Ovary (tissue), 9 donors: ENCODE data around the gene SYT2. TPM values are rescaled to one million over a fixed set of nuclear protein-coding genes. Genes with fewer than 3 reads are reported as not detected.
"Not testable (repeated sequence)": the region's sequence is repeated elsewhere in the genome, so short reads cannot be mapped to it uniquely, and the experiment has no call there.

ENCODE experiments used
- DNase-seq, 5 donors: peaks; one replicate each; pipeline ENCODE4 v3.0.0-alpha.2; 2019 to 2020
- H3K27ac ChIP-seq, 2 donors: fragments of 200-600 bp; one replicate each; pipeline versions ENCODE4 v1.5.1 to v1.8.0; 2019 to 2022
- H3K27me3 ChIP-seq: fragments of 200-600 bp; one replicate; pipeline ENCODE4 v1.8.0; 2022
- H3K36me3 ChIP-seq: fragments of 200-600 bp; sonication (generic); one replicate; pipeline ENCODE4 v1.5.1; 2019
- H3K4me1 ChIP-seq: one replicate; pipeline ENCODE4 v1.8.1; 2013; ENCODE audit warnings: mild to moderate bottlenecking, moderate library complexity; ENCODE audit not compliant: insufficient read depth
- H3K4me3 ChIP-seq: fragments of 200-600 bp; sonication (generic); one replicate; pipeline ENCODE4 v1.5.1; 2017
- H3K9me3 ChIP-seq, 2 donors: fragments of 200-600 bp in 1 of 2; sonication (generic) in 1 of 2; one replicate each; pipeline versions ENCODE4 v1.5.1 to v1.8.1; 2013 to 2019; ENCODE audit warnings: mild to moderate bottlenecking in 1 of 2, moderate library complexity in 1 of 2
- EP300 ChIP-seq: sonication (generic); formaldehyde crosslinking; IDR thresholded peaks from one replicate; pipeline ENCODE4 v1.6.1; 2017; ENCODE audit warnings: antibody characterized with exemption
- POLR2A ChIP-seq: fragments of 450-650 bp; IDR thresholded peaks from one replicate; pipeline ENCODE4 v1.6.1; 2017; ENCODE audit warnings: antibody characterized with exemption, mild to moderate bottlenecking, moderate library complexity
- WGBS, 3 donors: extraction: QIAGEN DNeasy Blood & Tissue Kit in 1 of 3; methylation state at CpG; one replicate each; pipeline versions ENCODE4 v1.1.5 to v1.1.7; 2013 to 2017; 5-methylcytosine and 5-hydroxymethylcytosine counted together
- intact Hi-C, 4 donors: fragments of 100-400 bp; cut with DNase I; formaldehyde crosslinking; loops; one replicate each; pipeline versions ENCODE4 v1.11.0 to v1.15.1; 2022 to 2023
- polyA plus RNA-seq, 2 donors: library from polyadenylated mRNA; stranded (reverse); fragments of 200-250 nt in 1 of 2; fragments of 350-450 nt in 1 of 2; fragmentation: Illumina TruSeq in 1 of 2; extraction: RNeasy Lipid Tissue Mini Kit (QIAGEN cat#74804) in 1 of 2; gene quantifications; one replicate each; pipeline ENCODE4 v1.2.3, GENCODE V29; 2013 to 2014
- total RNA-seq, 7 donors: library from RNA; depleted of rRNA in 2 of 7; stranded (reverse); fragments of >200 nt in 2 of 7; fragmentation: NEBNext Ultra II Directional in 3 of 7; extraction: Animal tissue kit (Norgen Biotek cat#: 25700) in 3 of 7; gene quantifications; one replicate each; pipeline versions ENCODE4 v1.1.0 to v1.2.4, GENCODE V29; 2016 to 2023
- TF ChIP-seq, protein P1 (sequence below), 3 donors: fragments of 450-650 bp in 2 of 3; fragments of 200-600 bp in 1 of 3; IDR thresholded peaks; one replicate each; pipeline versions ENCODE4 v1.5.1 to v1.8.0; 2016 to 2022; ENCODE audit warnings: antibody characterized with exemption in 3 of 3, mild to moderate bottlenecking in 1 of 3
- donor health status: DM: no; HTN: no; CAD: no; lungs with moderate emphysema.
- donor health status: DM: no; HTN: no; CAD: no.
- donor health status: Bipolar disorder and iron deficiency.
- donor health status: DM: yes; HTN: yes; CAD: no.
- donor health status: DM: no; HTN: no; CAD: no.
- donor health status: DM: yes; HTN: yes; CAD: no.

The SYT2 gene
- total and polyA plus RNA-seq, 9 donors = 0.34 to 5.5 (median 0.57) TPM; not detected in 1

DNA sequence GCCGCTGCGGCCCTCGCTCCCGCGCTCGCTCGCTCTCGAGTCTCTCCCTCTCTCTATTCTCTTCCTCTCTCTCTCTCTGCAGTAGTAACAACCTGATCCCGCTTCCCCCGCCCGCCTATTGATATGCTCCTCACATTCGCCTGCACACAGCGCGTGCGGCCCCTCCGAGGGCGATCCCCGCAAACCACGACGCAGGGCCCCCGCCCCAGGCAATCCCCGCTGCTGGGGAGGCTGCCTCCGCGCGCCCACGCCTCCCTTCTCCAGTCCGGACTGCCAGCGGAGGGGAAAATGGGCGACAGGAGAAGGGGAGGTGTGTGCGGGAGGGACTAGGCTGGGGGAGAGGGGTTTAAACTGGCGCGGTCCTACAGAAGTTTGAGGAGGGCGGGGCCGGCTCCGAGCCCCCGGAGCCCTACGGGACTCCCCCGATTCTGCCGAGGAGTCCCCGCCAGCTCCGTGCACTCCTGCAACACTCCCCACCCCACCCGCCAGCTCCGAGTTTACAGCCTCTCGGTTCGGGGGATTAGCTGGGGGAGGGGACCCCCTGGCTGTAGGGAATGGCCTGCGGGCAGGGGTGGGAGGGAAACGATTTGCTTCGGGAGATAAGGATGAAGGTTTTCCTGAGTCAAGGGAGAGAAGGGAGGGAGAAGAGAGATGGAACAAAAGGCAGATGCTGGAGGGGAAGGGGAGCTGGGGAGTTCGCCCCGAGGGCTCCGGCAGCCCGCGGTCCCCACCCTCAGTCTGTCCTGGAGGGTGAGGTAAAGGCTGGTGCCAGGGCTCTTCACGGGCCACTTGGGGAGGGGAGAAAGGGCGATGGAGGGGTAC, 66.6 kb downstream of the SYT2 start:
- 1% methylated on average over 54 to 55 of the region's 55 CpGs for WGBS, 3 donors
- TF ChIP-seq POLR2A = no peak
- TF ChIP-seq, protein P1, sequence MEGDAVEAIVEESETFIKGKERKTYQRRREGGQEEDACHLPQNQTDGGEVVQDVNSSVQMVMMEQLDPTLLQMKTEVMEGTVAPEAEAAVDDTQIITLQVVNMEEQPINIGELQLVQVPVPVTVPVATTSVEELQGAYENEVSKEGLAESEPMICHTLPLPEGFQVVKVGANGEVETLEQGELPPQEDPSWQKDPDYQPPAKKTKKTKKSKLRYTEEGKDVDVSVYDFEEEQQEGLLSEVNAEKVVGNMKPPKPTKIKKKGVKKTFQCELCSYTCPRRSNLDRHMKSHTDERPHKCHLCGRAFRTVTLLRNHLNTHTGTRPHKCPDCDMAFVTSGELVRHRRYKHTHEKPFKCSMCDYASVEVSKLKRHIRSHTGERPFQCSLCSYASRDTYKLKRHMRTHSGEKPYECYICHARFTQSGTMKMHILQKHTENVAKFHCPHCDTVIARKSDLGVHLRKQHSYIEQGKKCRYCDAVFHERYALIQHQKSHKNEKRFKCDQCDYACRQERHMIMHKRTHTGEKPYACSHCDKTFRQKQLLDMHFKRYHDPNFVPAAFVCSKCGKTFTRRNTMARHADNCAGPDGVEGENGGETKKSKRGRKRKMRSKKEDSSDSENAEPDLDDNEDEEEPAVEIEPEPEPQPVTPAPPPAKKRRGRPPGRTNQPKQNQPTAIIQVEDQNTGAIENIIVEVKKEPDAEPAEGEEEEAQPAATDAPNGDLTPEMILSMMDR (IDR thresholded peaks at IDR 0.05) = no peak

DNA sequence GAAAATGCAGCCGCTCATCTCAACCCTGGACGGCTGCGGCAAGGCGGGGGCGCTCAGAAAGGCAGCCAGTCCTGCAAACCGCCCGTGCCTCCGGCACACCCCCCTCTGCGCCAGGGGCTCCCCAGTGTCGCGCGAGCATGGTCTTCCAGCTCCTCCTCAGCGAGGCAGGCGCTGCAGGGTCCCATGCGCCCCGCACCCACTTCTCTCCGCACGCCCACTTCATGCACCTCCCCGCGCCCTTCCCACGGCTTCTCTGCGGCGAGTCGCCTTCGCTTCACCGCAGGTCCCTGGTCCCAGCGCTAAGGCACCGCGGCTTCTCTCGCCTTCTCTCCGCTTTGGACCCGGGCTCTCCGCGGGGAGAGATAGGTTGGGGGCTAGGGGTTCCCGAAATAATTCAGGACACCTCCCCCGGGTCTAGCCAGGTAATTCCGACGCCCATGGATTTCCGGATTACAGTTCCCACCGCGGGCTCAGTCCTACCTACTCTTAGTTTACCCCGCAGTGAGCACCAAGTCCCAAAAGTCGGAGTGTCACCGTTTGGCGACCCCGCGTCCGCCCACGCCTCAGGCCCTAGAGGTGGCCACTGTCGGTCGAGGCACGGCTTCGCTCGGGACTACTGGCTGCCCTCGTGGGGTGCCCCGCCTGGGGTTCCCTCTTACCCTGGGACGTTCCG, 67.5 kb downstream of the SYT2 start:
- Histone ChIP-seq H3K9me3 (no peaks in the 10 kb centered on the region), H3K27me3 (no peaks in the 10 kb centered on the region)

More for the DNA sequence above, 66.6 kb downstream of the SYT2 start:
- DNase-seq = no peak
- no peak overlapping the region for H3K27ac ChIP-seq
- peak overlapping the region; percentile 26 for H3K4me3 ChIP-seq
- intact Hi-C loops = no loop called here
- H3K9me3 ChIP-seq = no peaks in the 10 kb centered on the region
- H3K27me3 ChIP-seq = no peaks in the 10 kb centered on the region
- H3K36me3 ChIP-seq = no peaks in the 10 kb centered on the region
- peaks cover 9% of the 10 kb centered on the region for H3K4me1 ChIP-seq

DNA sequence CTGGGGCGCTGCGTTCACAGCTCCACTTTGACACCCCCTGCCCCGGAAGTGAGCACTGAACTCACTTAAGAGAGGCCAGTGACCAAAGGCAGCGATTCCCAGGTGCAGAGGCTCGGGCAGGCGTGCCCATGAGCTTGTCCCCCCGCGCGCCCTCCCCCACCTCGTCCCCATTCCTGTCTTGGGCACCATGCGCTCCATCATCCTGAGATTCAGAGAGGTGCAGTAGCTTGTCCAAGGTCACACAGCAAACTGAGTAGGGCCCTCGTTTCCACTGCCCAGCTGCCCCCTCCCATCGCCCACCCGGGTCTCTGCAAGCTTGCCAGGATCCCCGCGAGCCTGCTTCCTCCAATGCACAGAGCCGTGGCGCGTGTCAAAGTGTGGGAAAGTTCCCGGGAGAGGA, 68.0 kb downstream of the SYT2 start:
- no peaks in the 10 kb centered on the region for H3K9me3 ChIP-seq
- no peaks in the 10 kb centered on the region for H3K36me3 ChIP-seq
- TF ChIP-seq EP300 (no peak), POLR2A (no peak)
- TF ChIP-seq, protein P1 (IDR thresholded peaks at IDR 0.05) = no peak
- H3K27me3 ChIP-seq = no peaks in the 10 kb centered on the region
- no peak overlapping the region for H3K27ac ChIP-seq
- intact Hi-C loops = no loop called here
- 33 to 43% (median 39%) methylated on average over 20 of the region's 20 CpGs for WGBS, 3 donors
- no peak overlapping the region for H3K4me3 ChIP-seq
- no peak for DNase-seq
- peaks cover 9% of the 10 kb centered on the region for H3K4me1 ChIP-seq

More for the DNA sequence above, 67.5 kb downstream of the SYT2 start:
- H3K4me3 ChIP-seq = peak overlapping the region; percentile 26
- 1% methylated on average over 57 to 58 of the region's 58 CpGs for WGBS, 3 donors
- no peak overlapping the region for H3K27ac ChIP-seq
- no peaks in the 10 kb centered on the region for H3K36me3 ChIP-seq
- H3K4me1 ChIP-seq = peaks cover 9% of the 10 kb centered on the region
- DNase-seq = no peak
- TF ChIP-seq POLR2A (no peak), EP300 (no peak)
- TF ChIP-seq, protein P1 (IDR thresholded peaks at IDR 0.05) = no peak
- intact Hi-C loops = no loop called here

DNA sequence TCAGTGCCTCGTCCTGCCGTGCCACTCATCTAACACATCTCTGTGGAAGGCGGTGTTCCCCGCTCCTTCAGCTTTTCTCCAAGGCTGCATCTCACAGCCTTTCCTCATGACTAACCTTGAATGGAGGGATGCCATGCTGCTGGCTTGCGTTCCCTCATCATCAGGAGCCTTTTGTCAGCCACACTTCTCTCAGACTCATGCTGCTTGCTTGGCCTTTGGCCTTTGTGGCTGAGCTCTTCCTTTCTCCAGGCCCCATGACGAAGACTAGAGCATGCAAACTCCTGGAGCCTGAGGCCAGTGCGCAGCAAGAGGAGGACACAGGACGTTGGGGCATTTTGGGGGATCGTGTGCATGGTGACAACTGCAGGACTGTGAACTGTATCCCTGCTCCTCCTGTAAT, 70.8 kb downstream of the SYT2 start:
- no peak for TF ChIP-seq EP300
- TF ChIP-seq, protein P1 (IDR thresholded peaks at IDR 0.05) = no peak
- TF ChIP-seq POLR2A = no peak
- Histone ChIP-seq H3K27me3 (no peaks in the 10 kb centered on the region), H3K9me3 (no peaks in the 10 kb centered on the region), H3K27ac (no peak overlapping the region), H3K4me1 (peaks cover 9% of the 10 kb centered on the region), H3K36me3 (no peaks in the 10 kb centered on the region), H3K4me3 (no peak overlapping the region)
- WGBS, 3 donors = 87 to 96% (median 93%) methylated on average over 9 of the region's 9 CpGs
- no peak for DNase-seq
- intact Hi-C loops = no loop called here

DNA sequence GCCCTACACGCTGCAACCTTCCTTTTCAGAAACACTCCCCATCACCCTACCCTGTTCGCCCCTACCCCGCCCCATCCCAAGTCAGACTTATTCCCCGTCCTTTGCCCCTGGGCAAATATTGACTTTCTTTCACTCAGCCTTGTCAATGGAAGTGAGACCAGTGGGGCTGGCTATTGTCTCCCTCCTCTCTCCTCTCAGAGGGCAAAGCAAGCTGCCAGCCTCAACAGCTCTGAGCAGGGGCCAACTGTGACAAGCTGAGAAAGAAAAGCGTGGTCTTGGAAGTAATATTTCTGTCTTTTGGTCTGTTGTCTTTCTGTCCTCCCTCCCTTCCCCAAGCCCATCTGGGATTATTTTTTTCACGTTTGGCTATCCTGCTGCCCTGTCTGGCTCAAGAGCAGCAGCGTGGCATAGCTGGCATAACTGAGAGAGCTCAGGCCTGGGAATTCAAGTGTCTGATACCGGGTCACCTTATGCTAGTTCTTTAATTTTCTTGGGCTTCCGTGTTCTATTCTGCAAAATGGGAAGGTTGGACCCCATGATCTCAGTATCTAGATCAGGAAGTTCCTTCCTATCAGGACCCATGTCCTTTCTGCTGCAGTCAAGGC, 71.5 kb downstream of the SYT2 start:
- H3K36me3 ChIP-seq, H3K27ac ChIP-seq, H3K9me3 ChIP-seq, H3K4me1 ChIP-seq, H3K27me3 ChIP-seq, H3K4me3 ChIP-seq, DNase-seq, intact Hi-C loops: not testable (repeated sequence)
- 90 to 94% (median 91%) methylated on average over 9 of the region's 9 CpGs for WGBS, 3 donors
